Hepatic stellate cell (primary cell): ENCODE results near the gene OR51A7.
"Not testable (repeated sequence)": the region's sequence is repeated elsewhere in the genome, so short reads cannot be mapped to it uniquely, and the experiment has no call there.

Source experiments
- DNase-seq: peaks from one replicate; pipeline ENCODE4 v3.0.0; 2011; ENCODE audit warnings: low spot score

OR51A7 gene, protein sequence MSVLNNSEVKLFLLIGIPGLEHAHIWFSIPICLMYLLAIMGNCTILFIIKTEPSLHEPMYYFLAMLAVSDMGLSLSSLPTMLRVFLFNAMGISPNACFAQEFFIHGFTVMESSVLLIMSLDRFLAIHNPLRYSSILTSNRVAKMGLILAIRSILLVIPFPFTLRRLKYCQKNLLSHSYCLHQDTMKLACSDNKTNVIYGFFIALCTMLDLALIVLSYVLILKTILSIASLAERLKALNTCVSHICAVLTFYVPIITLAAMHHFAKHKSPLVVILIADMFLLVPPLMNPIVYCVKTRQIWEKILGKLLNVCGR

DNA sequence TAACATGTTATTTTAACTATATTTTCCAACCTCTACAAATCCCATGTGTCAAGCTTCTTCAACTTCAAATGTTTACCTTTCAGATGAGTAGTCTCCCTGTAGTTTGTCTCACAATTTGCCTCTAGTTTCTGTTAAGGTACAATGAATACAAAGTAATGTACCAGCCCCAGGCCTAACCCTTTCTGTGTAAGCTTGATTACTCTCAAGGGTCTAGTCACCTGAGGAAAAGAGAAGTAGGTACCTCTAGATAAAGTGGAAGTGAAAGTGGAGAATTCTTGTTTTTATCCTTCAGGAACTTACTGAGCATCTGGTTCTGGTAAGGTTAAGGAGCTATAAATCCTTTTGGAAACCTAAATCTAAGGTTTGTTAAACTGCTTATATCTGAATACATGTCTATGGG, at the start of gene OR51A7:
TSS of gene OR51A7 (plus strand) at position 300 of the 400 bp plus-strand sequence. CDS start 3,587 bp downstream, outside the sequence.
- DNase-seq, result no peak

DNA sequence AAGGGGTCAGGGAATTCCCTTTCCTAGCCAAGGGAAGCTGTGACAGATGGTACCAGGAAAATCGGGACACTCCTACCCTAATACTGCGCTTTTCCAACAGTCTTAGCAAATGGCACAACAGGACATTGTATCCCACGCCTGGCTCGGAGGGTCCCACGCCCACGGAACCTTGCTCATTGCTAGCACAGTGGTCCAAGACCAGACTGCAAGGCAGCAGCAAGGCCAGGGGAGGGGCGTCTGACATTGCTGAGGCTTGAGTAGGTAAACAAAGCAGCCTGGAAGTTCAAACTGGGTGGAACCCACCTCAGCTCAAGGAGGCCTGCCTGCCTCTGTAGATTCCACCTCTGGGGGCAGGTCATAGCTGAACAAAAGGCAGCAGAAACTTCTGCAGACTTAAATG, 49.3 kb upstream of the OR51A7 start:
- not testable (repeated sequence) for DNase-seq

DNA sequence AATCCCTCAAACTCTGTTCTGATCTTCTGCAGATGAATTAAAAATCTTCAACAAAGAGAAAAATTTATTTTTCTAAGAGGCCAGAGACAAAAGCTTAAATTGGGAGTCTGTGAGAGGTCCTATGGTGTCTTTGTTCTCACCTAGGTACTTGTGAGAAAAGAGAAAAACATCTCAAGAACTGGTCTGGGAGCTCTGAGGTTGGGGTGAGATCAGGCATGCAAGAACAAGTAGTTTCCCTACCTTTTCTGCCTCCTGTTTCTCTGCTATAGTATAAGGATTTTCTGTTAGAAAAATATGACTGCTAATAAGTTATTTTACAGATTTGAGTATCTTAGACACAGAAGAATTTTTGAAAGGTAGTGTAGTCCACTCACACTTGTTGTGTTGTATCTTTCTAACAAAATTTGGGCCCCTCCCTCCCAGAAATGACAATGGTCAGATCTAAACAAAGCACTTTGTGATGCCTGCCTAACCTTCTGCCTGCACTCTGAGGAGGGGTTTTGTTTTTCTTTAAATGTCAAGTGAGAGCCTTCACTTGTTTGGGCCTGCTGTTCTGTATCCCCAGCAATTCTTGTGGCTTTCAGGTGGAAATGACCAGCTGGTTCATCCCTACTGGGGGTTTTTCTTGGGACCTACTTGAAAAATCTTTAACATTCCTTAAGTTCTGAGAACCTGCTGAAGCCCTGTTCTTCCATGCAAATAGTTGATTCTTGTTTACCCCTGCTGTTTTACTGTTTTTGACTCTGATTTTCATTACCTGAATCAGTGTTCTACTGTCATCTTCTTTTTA, 40.9 kb upstream of the OR51A7 start:
- DNase-seq, result no peak

DNA sequence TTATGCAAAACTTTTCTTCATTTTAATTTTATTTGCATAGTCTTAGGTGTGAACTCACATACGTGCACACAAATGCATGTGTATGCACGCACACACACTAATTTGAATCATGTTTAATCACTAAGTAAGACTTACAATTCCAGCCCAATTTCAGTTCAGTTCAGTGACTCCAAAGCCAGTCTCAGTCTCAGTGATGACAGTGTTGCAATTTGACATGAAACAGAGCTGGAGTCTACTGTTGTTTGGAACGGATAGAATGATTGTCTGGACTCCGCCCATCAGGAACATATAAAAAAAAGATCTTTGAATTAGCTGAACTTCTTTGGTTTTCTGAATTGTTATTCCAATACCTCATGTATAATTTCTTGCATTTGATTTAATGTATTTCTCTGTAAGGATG, 39.7 kb upstream of the OR51A7 start:
- no peak for DNase-seq

DNA sequence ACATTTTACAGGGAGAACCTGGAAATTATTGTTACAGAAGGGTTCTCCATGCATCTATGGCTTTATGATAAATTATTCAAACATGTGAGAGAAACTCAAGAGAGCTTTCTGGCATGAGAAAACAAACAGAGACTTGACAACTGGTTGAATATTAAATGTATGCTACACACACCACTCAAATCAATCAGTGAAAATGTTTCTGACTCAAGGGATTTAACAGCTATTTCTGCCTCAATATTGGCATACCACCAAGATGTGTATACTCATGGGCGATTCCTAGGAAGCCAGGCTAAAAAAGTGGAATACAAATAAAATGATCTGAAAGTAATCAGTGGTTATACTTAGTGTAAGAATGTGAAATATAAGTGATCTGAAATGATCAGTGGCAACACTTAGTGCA, 37.7 kb upstream of the OR51A7 start:
- DNase-seq, result no peak

DNA sequence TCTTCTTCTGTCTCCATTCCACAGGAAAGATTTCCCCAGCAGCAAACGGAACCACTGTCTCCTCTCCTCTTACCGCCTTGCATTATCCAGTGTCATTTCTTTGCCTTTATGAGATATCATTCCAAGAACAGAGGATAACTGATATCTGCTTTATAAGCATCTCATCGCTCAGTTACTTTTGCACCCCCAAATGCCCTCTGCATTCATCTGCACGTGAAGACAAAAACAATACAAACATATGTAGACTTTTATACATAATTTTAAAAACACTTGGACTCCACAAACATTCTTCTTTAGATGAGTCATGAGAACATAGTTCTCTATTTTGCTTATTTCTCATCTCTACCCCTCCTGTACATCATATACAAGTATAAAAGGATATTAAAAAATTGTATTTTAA, 22.4 kb upstream of the OR51A7 start:
- no peak for DNase-seq

DNA sequence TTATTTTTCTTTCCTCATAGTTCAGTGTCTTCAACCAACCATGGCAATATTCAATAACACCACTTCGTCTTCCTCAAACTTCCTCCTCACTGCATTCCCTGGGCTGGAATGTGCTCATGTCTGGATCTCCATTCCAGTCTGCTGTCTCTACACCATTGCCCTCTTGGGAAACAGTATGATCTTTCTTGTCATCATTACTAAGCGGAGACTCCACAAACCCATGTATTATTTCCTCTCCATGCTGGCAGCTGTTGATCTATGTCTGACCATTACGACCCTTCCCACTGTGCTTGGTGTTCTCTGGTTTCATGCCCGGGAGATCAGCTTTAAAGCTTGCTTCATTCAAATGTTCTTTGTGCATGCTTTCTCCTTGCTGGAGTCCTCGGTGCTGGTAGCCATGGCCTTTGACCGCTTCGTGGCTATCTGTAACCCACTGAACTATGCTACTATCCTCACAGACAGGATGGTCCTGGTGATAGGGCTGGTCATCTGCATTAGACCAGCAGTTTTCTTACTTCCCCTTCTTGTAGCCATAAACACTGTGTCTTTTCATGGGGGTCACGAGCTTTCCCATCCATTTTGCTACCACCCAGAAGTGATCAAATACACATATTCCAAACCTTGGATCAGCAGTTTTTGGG, 21.6 kb upstream of the OR51A7 start, which contains the start of gene OR51T1:
TSS of gene OR51T1 (plus strand) at position 41 of the 641 bp plus-strand sequence. CDS start at position 41, 0 bp downstream.
- DNase-seq, result peak; percentile 12

DNA sequence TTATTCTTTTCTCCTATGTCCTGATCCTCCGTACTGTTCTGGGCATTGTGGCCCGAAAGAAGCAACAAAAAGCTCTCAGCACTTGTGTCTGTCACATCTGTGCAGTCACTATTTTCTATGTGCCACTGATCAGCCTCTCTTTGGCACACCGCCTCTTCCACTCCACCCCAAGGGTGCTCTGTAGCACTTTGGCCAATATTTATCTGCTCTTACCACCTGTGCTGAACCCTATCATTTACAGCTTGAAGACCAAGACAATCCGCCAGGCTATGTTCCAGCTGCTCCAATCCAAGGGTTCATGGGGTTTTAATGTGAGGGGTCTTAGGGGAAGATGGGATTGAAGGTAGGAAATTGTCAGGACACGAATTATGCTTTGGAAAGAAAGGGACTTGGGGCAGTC, 21.0 kb upstream of the OR51A7 start:
- DNase-seq, result no peak

DNA sequence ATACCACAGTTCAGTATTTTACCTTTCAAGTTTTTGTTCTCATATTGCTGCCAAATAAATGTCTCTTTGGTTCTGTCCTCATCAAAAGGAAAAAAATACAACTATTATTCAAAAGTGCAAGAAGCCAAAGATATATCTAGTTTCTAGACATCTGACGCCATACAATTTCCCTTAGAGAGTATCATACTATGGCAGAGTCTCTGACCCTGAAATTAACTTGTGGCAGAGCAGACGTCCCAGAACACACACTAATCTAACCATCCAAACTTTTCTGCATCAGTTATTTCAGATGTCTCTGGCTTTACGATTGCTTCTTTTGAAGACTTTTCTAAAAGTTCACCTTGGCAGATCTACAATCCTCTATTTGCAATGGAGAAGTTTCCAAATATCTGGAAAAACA, 19.2 kb upstream of the OR51A7 start:
- no peak for DNase-seq

DNA sequence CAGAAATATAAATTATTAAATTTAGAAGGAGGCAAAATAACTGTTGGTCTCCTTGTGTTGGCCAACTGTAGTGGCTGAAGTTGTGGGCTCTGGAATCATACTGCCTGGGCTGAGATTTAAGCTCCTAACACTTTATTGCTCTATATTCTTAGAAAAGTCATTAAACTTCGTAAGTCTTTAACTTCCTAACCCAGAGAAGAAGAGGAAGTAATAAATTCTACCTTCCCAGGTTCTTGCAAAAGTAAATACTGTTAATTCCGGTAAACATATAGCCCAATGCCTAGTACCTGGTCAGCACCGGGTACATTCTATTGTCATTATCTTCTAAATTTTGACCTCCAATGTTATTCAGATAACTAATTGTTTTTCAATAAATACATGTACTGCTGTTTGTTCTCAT, 17.4 kb upstream of the OR51A7 start:
- no peak for DNase-seq

DNA sequence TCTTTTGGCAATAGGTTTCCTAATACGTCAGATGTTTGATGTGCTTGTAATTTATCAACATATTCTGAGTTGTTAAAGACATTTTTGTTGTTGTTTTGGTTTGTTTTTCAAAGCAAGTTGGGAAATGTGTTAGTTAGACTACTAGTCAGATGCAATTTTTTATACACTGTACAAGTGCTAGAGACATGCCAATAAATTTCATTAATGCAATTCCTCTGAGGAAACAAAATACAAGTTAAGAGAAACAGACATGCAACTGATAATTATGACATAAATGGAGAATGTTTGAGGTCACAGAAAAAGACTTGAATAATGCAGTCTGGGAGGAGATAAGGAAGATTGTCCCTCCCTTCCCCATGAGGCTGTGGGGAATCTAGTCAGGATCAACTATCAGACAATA, 16.0 kb upstream of the OR51A7 start:
- DNase-seq, result no peak

DNA sequence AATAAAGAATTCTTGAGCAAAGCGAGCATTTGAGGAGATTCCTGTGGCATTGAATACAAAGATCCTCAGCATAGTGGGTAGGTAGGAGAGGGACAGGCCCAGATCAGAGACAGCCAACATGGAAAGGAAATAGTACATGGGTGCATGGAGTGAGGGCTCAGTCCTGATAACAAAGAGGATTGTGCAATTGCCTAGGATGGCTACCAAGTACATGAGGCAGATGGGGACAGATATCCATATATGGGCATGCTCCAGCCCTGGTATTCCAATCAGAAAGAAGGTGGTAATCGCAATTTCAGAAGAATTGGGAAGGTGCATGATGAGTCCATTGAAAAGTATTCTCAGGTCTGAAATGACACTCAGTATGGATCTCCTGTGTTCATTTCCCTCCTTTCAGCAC, 13.3 kb upstream of the OR51A7 start:
- no peak for DNase-seq

DNA sequence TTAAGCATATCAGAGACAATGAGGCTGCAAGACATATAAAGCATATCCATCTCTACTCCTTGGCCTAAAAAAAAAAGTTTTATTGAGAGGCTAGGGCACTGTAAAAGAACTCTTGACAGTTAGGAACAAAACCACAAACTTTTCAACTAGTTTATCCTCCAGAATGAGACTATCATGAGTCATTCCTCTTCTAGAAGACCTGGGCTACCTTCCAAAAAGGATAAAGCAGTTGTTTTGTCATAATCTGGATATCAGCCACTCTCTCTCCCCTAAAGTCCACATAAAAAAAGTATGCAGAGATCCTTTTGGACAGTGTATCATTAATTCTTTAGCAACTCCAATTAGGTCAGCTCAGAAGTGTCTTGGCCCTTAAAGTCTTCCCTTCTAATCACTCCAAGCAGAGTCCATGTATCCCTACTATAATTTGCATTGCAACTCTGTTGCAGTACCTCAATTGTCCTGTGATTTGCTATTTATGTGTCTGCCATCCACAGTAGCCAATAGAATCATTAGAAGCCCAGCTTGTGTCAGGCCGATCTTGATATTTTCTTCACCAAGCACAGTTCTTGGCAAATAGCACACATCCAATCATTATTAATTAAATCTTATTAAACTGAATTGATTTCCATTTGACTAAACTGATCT, 11.5 kb upstream of the OR51A7 start:
- DNase-seq, result peak; percentile 48

DNA sequence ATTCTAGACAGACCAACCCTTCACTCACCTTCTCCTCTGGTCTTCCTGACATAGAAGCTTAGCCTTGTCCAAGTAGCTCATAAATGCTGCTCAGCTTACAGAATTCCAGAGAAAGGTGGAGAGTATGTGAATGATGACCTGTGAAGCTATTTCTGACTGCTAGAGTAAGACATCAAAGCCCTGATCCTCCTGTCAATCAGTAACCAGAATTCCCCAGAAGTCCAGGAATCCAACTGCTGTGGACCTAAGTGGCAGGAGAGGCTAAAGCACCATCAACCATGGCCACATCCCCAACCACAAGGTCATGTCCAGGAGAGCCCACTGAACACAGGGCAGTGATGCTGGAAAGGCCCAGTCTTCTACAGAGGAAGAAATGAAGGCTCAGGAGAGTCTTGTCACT, 13.0 kb downstream of the OR51A7 start:
- no peak for DNase-seq

DNA sequence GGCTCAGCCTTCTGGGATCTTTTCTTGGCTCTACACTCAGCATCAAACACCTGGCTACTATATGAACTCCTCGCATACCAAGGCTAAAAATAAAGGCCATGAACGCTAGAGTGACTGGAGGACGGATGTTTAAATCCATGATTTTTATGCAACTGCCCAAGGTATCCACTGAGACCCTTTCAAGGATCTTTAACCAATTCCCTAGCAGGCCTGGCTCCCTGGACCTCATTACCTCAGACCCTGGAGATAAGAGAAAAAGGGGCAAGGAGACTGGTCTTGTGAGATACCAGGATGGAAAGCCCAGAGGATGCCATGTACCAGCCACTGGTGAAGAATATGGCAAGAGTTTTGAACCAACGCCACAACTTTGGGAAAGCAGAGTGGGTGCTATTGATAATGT, 15.7 kb downstream of the OR51A7 start, which contains the start of gene OR51G2:
TSS of gene OR51G2 (minus strand) at position 101 of the 400 bp plus-strand sequence. CDS start 3,687 bp downstream, outside the sequence.
- DNase-seq, result no peak

DNA sequence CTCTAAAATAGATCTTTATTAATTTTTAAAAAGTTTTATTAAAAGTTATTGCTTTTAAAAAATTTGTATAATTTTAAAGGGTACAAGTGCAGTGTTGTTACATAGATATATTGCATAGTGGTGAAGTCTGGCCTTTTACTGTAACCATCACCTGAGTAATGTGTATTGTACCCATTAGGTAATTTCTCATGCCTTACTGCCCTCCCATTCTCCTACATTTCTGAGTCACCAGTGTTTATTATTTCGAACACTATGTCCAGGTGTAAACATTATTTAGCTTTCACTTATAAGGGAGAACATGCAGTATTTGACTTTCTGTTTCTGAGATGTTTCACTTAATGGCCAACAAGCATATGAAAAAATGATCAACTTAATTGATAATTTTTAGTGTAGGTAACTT, 18.2 kb downstream of the OR51A7 start:
- DNase-seq, result no peak

DNA sequence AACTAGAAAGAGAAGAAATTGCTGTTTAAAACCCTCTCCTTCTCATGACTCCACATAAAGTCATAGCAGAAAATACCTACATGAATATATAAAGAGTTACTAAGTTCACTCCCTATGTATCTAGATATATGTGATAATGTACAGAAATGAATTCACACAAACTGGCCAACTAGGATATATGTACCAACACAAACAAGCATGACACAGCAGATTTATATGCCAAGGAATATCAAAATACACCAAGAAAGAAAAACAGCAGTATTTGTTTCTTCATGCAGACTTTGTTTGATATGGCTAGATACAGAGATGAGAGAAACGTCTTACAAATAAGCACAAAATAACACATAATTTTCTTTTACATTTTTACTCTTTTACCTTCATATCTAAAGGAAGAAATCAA, 18.7 kb downstream of the OR51A7 start:
- DNase-seq, result no peak

DNA sequence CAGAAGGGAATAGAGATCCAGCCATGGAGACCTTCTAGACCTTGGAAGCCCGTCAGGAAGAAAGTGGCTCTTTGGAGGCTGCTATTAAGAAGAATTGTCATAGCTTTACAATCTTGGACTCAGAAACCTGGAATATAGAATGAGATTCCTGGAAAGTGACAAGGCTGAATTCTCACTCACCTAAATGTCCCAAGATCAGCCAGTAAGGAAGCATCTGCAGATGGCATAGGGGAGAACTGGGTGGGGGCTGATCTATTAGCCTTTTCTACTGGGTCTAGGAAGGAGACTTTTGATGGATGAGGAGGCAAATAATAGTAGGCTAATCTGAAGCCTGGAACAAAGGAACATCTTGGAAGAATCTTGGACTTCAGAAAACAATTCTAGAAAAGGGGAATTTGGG, 20.7 kb downstream of the OR51A7 start, which contains the start of gene OR51G1:
TSS of gene OR51G1 (minus strand) at position 101 of the 400 bp plus-strand sequence. CDS start at position 101, 0 bp downstream.
- DNase-seq, result no peak

DNA sequence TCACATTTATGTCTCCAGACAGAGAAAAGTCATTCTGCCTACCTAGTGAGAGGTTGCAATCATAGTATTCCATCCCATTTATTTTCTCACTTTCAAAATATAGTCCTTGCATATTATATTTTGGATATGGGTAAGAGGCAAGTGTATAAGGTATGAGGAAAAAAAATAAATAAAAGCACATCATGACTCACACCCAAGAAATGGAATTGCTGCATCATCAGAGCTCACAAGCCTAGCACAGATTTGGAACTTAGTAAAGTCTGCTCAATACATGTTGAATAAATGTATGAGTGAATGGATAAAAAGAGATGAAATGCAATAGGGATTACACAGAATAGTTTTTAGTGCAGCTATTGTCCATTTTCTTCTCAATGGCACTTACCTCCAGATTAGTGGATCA, 23.0 kb downstream of the OR51A7 start:
- DNase-seq, result no peak

DNA sequence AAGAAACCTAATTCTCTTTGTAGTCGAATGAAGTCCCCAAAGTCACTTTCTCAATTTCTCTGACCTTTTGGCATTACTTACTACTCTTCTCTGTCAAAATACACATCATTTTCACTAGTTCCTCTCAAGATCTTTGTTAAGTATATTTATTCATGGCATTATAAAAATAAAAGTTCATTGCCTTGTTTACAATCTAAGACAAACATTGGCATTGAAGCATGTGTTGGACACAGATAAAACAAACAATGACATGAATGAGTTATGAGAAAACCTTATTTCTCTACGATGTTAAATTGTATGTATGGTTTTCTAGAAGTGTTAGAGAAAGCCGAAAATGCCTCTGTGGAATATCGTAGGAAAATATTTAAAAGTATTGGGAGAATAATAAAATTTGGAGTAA, 29.2 kb downstream of the OR51A7 start:
- DNase-seq, result no peak

DNA sequence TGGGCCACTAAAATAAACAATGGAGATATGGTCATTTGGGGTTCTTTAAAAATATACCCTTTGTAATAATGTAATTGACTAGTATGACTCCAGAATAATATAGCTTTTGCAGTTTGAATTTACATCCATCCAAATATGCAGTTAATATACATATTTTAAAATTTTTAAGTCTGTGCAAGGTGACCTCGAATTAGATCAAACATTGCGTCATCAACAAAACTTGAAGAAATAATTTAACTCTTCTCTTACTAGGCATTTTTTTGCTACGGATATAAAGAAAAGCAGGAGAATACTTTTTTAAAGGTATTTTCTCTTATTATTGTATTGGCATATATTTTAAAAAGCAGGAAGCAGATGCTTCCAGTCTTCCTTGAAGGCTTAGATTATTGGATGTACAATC, 33.2 kb downstream of the OR51A7 start:
- no peak for DNase-seq

DNA sequence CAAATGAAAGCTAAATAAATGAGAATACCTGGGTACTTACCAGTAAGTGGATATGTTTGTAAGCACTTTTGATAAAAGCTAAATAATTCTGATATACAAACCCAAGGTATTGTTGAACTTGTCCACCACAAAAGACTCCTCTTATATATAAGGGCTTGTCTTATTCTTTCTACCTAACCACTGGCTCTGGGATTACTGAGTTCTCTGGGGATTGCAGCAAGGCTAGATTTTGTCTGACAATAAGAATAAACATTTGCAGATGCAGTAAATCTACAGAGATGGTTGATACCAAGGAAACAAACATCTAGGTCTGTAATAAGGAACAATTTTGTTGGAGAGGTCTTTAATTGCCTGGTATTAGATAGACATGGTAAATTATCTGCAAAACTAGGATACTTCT, 43.9 kb downstream of the OR51A7 start, which contains the start of gene OR51A4:
TSS of gene OR51A4 (minus strand) at position 101 of the 400 bp plus-strand sequence. CDS start 505 bp downstream, outside the sequence.
- DNase-seq, result no peak
